GM10847 (cell line): ENCODE measurements around the gene B3GAT2.

Experiments used
- POLR2A ChIP-seq: IDR thresholded peaks from 2 replicates; pipeline ENCODE4 v1.6.1; 2011; ENCODE audit not compliant: insufficient read length; ENCODE audit errors: extremely low read depth

The B3GAT2 gene

DNA sequence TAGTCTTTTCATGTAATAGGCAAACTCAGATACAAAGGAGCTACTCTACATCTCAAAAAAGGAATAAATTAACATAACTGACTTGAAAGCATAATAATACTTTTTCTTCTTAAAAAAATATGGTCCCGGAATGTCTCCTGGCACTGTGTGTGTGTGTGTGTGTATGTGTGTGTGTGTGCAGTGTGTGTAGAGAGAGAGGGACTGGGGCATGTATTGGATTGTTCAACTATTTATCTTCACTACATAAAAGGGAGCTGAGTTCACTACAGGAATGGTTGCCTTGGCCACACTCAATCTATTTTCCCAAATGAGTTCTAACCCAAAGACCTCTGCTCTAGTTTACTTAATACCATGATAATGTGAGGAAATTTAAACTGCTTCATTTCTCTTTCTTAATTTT lies 51.1 kb downstream of the B3GAT2 start:
- no peak for TF ChIP-seq POLR2A

DNA sequence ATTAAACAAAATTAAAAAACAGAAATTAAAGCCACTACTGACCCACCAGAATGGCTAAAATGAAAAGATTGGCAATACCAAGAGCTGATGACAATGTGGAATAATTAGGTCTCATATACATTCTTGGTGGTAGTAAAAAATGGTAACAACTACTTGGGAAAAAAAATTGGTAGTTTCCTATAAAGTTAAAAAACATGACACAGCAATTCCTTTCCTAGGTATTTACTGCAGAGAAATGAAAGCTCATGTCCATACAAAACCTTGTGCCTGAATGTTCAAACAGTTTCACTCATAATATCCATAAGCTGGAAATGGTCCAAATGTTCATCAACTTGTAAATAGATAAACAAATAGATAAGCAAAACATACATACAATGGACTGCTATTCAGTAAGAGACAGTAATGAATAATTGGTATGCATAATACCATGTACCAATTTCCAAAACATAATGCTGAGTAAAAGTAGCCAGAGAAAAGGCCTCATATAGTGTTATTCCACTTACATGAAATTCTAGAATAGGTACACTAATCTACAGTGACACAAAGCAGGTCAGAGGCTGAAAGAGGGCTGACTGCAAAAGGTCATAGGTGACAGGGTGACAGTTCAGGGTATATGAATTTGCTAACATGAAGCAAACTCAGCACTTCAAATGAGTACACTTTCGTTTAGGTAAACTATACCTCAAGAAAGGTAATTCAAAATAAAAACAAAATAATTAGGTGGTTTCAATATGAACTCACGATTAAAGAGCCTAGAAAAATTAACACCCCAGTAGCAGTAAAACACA lies 53.0 kb downstream of the B3GAT2 start:
- TF ChIP-seq POLR2A: no peak

DNA sequence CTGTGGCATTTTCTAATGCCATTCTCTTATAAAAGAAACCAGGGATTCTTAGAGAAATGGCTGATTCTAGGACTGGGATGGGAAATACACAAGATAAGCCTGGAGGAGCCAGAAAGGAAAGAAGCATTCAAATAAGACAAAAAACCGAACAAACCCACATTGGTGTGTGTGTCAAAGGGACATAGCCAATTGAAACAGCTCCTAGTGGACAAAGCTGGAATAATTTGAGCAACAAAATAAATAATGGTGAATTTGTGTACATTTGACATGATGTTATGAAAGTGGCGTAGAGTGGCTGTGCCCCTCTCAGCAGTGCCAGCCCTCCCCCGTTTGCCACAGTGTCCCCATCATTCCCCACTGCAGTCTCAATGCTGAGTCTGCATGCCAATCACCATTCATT lies 55.5 kb downstream of the B3GAT2 start:
- no peak for TF ChIP-seq POLR2A

DNA sequence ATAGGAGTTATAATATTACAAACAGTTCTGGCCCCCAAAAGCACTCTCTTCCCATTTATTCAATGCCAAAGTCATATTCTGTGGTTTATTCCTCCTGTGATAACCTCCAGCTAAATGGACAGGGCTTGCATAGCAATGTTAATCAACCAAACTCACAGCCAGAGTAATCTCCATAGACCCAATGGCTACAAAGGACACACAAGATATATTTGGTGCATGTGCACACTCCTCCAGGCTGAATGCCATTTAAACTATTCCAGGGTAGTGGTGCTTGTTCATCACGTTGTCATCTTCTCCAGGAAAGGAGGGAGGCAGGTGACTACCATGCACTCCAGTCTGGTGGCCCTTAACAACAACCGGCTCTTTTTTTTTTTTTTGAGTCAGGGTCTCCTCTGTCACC lies 56.8 kb downstream of the B3GAT2 start:
- no peak for TF ChIP-seq POLR2A

DNA sequence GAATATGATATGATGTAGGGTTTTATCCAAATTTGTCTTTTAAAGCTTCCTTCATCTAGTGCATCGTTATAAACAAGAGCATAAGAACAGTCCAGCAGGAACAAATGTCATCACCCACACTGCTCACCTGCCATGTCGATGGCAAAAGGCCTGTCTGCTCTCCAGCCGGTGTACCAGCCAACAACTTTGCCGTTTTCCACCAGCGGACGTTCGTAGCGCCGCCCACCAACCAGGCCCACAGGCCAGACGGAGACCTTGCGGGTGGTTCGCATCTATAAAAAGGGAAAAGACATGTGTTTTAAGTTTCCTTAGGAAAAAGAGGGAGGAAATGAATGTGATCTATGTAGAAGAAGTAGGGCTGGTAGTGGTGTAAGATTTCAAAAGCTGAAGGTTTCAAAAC lies 62.9 kb downstream of the B3GAT2 start:
- no peak for TF ChIP-seq POLR2A

DNA sequence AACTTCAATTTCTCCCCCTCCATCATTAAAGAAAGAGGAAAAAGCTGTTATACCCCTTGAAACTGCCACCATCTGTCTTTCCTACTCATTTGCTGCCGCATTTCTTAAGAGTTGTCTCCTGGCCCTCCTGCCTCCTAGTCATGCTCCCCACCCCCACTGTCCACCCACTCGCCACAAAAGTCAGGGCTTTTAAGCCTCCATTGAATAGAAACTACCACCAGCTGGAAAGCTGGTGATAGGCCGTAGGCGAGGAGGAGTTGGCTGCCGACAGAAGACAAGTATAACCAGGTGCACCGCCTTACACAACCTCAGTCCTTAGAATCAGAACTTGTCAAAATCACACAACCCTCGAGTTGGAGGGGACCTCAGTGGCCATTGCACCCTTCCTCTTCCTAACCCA lies 67.6 kb downstream of the B3GAT2 start:
- TF ChIP-seq POLR2A: no peak

DNA sequence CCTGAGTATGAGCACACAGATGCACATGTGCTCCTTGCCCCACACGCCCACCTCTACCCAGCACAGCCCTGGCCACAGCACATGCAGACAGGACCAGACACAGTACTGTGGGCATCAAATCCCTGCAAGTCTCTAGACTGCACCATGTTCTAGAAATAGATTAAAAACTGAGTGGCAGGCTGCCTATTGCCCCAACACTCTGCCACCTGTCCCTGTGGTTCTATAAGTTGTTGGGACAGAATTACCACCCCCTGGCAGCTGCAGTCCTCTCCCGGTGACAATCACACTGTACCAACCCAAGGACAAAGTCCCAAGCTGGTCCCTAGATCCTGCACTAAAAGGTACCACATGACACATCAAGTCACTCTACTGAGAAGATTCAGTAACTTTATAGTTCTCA lies 70.2 kb downstream of the B3GAT2 start:
- no peak for TF ChIP-seq POLR2A

DNA sequence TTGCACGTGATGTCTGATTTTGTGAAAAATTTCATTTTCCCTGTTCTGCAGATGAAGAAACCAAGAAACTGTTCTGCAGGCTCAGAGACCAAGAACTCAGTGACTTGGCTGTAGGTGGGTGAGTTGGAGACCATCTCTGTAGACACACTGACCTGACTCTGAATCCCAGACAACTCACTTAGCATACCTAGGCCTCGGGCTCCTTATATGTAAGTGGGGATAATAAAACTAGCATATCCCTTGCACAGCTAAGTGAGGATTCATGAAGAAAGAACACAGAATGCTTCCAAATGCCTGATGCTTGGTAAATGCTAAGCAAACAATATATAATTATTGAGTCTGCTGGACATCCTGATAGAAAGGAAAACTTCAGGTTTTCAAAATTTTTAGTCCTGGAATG lies 70.8 kb downstream of the B3GAT2 start:
- TF ChIP-seq POLR2A: no peak

DNA sequence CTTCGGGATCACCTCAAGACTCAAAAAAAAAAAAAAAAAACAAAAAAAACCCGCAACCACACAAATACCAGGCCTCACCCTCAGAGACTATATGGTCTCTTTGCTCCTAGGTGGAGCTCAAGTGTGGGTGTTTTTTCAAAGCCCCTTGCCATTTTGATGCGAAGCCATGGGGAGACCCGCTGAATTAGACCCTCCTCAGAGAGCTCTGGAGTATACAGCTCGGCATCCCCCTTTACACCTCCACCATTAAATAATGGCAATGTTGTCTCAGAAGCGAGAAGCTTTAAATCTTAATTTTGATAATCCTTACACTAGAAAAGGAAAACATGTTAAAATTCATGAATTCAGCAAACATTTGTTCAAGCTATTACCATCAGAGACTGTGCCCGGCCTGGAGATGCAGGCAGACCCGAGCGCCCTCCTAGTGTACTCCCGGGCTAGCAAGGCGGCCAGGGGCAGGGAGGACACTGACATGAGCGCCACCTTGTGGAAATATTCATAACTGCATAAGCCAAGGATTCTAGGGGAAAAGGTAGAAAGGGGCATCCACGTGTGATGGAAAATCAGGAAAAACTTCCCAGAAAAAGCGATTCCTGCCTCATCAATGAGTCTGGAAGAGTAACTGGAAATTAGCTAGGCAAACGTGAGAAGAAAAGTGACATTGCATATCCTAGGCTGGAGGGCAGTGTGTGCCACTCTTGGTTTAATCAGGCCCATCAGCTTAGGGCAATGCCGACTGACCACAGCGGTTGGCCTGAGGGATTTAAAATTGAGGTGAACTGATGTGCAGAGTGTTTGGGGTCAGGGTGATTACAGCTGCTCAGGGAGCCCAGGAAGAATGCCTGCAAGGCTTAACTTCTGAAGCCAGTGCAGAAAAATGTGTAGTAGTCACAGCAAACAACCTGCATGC lies 72.5 kb downstream of the B3GAT2 start:
- TF ChIP-seq POLR2A: no peak

DNA sequence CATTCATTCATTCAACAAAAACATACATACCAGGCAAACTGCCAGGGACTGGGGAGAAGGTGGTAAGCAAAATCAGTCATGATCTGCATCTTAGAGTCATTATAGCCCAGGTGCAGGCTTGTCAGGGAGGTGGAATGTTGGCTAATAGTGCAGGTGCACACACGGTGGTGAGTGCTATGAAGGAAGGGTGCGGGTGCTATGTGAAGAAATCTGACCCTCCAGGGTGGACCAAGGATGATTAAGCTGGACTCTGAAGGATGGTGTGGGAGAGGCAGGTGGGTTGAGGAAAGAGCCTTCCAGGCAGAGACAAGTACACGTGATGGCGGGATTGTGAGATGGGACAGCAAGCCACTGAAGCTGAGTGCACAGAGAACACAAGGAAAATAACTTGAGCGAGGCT lies 77.4 kb downstream of the B3GAT2 start:
- no peak for TF ChIP-seq POLR2A

DNA sequence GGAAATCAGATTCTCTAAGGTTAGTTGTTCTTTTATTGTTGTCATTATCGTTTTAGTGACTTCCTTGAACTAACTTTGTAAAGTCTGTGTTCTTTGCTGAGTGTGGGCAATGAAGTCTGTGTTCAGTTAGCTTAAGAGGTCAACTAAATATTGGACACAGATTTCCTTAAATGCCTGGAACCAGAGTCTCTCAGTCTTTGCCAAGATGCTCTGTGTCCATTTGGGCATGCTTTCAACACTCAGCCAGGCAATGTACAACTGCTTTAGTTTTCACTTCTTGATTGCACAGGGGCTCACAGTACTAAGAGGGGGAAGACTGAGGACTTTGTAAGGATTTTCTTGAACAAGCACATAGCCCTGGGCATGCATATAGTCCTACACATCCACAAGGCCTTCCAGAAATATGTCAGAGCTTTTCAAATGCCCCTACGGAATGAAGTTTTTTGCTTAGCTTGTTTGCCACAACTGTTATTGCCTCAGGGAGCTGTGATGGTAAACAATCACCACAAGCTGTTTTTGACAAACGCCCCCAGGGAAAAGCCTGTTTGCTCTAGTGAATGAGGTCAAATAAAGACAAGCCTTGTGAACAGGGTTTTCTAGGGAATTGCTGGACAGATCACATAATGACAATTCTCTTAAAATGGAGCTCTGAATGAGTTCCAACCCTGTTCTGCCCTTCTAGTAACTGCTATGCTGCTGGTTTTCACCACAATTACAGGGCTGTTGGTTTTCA lies 82.5 kb downstream of the B3GAT2 start:
- TF ChIP-seq POLR2A: no peak

DNA sequence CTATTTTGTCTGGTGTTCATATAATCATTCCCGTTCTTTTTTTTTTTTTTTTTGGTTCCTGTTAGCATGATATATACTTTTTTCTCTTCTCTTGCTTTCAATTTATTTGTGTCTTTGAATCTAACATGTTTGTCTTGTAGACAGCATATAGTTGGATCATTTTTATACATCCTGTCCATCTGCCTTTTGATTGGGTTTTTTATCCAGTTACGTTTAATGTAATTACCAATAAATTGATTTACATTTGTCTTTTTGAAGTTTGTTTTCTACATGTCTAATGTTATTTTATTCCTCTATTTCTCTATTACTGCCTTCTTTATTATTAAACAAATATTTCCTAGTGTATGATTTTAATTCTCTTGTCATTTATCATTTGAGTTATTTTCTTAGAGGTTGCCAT lies 84.4 kb downstream of the B3GAT2 start:
- TF ChIP-seq POLR2A: no peak

DNA sequence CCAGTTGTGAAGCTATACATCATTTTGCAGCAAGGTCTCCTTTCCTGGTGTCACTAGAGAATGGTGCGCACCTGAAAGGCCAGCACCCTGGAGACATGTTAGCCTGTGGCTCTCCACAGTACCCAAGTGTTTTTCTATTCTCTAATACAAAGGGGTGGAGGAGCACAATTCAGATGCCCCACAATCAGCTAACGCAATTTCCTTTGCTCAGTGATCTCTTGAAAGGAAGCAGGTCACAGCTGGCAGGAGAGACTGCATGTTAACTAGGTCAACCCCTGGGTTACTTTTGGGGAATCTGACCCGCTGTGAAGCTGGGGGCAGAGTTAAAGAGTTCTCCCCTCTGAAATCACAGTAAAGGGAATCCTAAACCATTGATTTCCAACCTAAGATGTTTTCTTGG lies 92.5 kb downstream of the B3GAT2 start:
- TF ChIP-seq POLR2A: no peak

DNA sequence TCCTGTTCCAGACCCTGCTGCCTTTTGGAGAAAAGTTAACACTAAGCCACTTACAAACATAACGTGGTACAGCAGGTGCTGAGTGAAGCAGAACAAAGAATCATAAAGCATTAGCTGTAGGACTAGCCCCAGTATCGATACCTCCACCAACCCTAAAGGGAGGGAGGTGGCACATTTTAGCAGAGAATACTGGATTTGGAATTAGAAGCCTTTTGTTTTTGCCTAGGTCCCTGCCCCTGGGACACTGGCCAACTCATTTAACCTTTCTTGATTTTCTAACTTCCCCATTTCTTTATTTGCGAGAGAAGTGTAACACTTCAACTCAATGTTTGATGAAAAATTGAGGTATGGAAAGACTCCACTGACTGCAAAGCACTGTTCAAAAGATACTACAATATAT lies 93.5 kb downstream of the B3GAT2 start:
- no peak for TF ChIP-seq POLR2A

DNA sequence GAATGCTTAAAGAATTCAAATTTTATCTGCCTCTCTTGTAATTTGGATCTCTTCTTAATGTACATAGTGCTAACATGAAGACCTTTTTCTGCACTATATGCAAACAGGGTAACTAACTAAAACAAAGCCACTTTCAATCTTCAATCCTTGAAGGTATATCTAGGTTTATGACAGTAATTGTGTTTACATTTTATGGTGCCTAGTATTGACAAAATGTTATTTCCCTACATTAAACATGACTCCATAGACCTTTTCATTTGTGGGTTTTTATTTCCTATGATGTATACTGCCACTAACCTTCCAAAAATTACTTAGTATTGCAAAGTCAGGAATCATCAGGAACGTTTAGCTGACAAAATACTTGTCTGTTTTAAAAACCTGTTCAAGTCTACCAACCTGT lies 95.9 kb downstream of the B3GAT2 start:
- TF ChIP-seq POLR2A: no peak

DNA sequence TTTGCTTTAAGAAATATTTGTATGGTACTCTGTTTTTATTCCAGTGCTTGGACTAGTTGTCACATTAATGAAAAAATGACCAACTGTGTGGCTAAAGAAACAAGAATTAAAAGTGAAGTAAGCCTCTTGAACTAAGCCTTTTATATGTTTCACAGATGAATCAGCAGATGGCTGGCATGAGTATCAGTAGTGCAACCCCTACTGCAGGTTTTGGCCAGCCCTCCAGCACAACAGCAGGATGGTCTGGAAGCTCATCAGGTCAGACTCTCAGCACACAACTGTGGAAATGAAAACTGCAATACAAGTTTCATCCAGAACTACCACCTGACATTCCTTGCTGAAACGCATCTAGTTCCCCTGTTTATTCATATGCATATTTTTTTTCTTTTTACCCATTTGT lies 96.8 kb downstream of the B3GAT2 start:
- no peak for TF ChIP-seq POLR2A
